Hepatic stellate cell (primary cell): ENCODE results near the gene HNRNPU.

ENCODE experiments used
- DNase-seq: peaks from one replicate; pipeline ENCODE4 v3.0.0; 2011; ENCODE audit warnings: low spot score

Gene HNRNPU

GRCh38 chr1:244864253-244865027 is at the start of gene HNRNPU:
TSS of gene HNRNPU (minus strand) at chr1:244864543. CDS start at chr1:244864307, 236 bp downstream.
- DNase-seq, result peak; percentile 88

- no peak for DNase-seq
Observed at GRCh38 chr1:244913806-244914205, 49.5 kb upstream of the HNRNPU start.

- no peak for DNase-seq
Observed at GRCh38 chr1:244904119-244904518, 39.8 kb upstream of the HNRNPU start.

DNA sequence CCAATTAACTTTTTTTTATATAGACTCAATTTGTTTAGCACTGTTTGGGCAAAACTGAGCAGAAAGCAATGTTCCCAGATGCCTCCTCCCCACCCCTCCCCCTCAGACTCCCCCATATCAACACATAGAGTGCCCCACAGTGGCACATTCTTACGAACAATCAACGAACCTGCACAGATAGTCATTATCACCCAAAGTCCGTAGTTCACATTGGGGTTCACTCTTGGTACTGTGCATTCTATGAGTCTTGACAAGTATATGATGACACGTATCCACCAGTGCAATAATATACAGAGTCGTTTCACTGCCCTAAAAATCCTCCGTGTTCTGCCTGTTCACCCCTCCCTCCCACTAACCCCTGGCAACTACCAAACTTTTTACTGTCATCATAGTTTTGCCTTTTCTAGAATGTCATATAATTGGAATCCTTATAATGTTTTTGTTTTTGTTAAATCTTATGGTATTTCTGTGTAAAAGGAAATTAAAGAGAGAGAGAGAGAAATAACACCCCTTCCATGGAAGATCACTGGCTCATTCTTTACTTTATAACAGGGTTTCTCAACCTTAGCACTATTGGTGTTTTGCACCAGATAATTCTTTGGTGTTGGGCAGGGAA is 37.2 kb upstream of the HNRNPU start:
- DNase-seq, result peak; percentile 20

DNA sequence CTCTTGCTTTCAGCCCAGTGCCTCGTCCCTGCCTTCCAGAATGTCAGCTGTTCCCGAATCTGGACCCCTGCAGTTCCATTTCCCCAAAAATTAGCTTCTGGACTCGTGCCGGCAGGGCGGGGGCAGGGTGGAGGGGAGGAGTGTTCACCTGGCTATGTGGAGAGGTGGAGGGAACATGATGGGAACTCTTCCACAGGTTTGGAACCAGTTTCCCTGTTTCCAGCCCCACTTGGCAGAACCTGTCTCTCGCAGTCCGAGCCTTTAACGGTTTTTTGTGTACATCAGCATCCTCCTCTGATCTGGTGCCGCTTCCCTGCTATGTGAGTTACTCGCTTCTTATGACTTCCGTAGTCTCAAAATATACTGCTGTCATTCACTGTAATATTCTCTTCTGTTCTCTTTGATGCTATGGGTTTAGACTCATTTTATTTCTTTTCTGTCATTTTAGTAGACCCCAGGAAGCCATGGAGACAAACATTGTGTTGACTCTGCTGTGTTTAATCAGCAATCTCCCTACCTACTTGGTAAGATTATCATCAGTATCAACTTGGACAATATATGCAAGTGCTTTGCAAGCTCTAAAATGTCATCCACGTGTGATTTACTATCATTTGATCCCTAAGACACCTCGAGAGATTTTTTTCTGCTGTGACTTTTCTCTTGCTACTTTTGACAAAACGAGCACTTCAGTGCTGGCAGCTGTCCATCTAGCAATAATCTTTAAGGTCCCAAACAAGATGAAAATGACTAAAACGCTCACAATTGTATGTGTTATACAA is 33.3 kb upstream of the HNRNPU start:
- DNase-seq, result no peak

GRCh38 chr1:244896550-244896949 is 32.2 kb upstream of the HNRNPU start:
- peak; percentile 86 for DNase-seq

GRCh38 chr1:244893836-244894235 is 29.5 kb upstream of the HNRNPU start:
- DNase-seq, result no peak

DNA sequence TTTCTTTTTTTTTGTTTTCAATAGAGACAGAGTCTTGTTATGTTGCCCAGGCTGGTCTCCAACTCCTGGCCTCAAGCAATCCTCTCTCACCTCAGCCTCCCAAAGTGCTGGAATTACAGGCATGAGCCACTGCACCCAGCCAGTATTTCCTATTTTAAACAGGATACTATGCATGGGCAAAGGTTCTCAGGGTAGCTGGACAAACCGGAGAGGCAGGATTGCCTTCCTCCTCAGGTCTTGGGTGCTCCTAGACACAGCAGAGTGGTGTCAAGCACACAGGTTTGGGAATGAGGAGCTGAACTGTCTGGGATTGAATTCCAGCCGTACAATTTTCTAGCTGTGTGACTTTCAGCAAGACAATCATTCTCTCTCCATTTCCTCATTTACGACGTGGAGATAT is 22.9 kb upstream of the HNRNPU start:
- DNase-seq, result no peak

DNA sequence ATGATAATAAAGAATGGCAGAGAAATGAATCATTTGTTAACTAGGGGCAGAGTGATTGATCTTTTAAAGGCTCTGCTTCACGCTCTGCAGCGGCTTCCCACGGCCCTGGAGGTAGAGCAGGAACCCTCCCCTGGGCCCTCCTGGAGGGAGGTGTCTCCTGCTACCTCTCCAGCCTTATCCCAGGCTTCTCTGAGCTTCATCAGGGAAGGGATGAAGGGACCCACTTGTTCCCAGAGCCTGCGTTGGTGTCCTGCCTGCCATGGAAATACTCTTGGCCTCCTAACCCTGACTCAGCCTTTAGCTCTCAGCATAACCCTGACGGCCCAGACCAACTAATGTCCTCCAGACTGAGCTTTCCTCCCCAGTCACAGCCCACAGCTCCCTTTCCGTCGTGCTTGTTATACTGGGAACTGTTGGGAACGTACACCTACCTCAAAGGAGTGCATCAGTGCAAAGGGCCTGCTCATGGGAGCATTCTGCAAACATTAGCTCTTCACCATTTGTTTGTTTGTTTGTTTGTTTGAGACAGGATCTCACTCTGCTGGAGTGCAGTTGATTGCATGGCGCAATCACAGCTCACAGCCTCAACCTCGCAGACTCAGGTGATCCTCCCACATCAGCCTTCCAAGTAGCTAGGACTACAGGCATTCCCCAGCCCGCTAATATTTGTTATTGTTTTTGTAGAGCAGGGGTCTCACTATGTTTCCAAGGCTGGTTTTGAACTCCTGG is 17.4 kb upstream of the HNRNPU start:
- no peak for DNase-seq

DNA sequence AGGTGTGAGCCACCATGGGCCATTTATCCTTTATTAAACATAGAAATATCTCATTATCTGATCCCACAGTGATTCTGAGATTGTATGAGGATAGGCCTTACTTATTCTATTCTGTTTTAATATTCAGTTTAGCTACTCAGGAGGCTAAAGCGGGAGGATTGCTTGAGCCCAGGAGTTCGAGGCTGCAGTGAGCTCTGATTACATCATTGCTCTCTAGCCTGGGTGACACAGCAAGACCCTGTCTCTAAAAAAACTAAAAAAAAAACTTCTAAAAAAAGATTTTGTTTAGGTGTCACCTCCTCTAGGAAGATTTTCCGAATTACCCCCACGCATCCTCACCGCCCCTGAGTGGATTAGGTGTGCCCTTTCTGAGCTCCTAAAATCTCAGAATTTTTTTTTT is 14.3 kb upstream of the HNRNPU start:
- no peak for DNase-seq

DNA sequence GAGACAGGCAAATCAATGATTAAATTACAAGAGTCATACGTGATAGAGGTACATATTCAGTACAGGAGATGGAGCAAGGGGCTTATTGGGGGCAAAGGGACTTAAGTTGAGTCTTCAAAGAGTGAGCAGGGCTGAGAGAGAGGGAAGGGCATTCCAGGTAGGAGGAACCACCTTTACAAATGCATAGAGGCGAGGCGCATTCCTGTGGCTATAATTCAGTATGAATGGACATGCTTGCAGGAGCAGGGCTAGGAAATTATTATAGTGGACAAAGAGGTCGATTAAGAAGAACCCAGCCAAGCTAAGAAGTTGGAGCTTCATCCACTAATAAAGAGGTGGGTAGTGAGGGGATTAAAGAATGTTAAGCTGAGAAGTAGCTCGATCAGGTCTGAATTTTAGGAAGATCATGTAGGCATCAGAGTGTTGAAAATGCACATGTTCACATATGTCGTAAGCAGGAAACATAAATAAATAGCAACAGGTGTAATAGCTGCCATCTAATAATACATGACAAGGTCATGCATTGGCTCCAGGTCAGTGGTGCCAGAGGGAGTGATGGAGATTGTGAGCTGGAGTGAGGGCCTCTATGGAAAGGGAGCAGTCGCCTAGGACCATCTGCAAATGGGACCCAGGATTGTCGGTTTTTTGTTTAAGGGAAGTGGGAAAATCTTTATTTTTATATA is 12.0 kb upstream of the HNRNPU start:
- no peak for DNase-seq

- no peak for DNase-seq
Observed at GRCh38 chr1:244874974-244875579, 10.7 kb upstream of the HNRNPU start.

- no peak for DNase-seq
Observed at GRCh38 chr1:244869950-244870349, 5.6 kb upstream of the HNRNPU start.

DNA sequence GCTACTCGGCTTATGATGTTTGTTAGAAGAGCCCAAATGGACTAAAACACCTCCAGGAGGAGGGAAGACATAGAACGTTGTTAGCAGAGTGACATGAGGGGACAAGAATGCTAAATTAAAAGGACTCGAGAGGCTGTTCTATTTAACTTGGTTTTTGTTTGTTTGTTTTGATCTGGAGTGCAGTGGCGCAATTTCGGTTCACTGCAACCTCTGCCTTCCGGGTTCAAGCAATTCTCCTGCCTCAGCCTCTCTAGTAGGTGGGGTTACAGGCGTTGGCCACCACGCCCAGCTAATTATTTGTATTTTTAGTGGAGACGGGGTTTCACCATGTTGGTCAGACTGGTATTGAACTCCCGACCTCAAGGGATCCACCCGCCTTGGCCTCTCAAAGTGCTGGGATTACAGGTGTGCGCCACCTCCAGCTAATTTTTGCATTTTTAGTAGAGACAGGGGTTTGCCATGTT is 5.1 kb upstream of the HNRNPU start:
- no peak for DNase-seq

DNA sequence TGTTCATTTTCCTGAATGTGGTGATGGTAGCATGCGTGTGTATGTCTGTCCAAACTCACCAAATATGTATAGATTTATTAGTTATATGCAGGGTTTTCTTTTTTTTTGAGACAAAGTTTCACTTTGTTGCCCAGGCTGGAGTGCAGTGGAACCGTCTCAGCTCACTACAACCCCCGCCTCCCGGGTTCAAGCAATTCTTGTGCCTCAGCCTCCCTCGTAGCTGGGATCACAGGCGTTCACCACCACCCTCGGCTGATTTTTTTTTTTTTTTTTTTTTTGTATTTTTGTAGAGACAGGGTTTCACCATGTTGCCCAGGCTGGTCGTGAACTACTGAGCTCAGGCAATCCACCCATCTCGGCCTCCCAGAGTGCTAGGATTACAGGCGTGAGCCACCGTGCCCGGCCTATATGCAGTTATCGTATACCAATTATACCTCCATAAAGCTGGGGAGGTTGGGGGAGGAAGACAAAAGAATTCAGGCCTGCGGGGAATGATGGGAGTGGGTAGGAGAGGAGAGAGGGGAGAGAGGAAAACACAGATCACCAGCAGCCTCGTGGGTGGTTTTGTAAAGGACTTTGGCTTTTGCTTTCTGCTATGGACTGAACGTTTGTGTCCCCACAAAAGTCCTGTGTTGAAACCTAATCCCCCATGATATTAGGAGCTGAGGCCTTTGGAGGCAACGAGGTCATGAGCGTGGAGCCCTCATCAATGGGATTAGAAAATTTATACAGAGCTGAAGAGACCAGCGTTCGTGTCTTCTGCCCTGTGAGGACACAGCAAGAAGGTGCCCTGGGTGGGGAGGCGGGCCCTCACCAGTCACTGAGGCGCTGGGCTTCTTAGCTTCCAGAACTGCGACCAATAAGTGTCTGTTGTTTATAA is 4.4 kb upstream of the HNRNPU start:
- no peak for DNase-seq

GRCh38 chr1:244866355-244866754 is 2.0 kb upstream of the HNRNPU start:
- no peak for DNase-seq

DNA sequence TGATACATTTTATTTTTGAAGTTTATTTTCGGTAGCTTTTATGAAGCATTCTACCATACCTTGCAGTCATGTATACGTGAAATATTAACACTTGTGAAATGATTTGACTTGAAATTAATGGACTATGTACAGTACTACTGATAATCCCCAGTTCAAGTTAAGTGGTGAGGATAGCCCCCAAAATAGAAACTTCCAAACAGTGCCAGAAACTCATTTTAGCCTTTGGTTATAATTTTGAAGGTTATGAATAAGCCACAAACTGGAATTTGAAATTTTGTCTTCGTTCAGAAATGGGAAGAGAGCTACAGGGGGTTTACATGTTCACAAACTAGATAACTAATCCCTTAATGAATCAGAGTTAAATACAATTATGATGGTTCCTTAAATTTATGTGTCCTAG is 1.5 kb upstream of the HNRNPU start:
- no peak for DNase-seq

GRCh38 chr1:244865028-244865371 is 657 bp upstream of the HNRNPU start:
- no peak for DNase-seq

- no peak for DNase-seq
Observed at GRCh38 chr1:244863491-244864252, 671 bp downstream of the HNRNPU start.
